Suprapubic skin (tissue), 4 donors: ENCODE data around the gene ZNF593OS.

Source experiments
- POLR2A ChIP-seq, 2 donors: fragments of 450-650 bp; IDR thresholded peaks; one replicate each; pipeline ENCODE4 v1.6.1; 2017; ENCODE audit warnings: antibody characterized with exemption in 2 of 2, mild to moderate bottlenecking in 2 of 2, moderate library complexity in 2 of 2
- POLR2AphosphoS5 ChIP-seq, 3 donors: sonication (generic); formaldehyde crosslinking; IDR thresholded peaks; one replicate each; pipeline ENCODE4 v1.6.1; 2017; ENCODE audit warnings: antibody characterized with exemption in 3 of 3
- TF ChIP-seq, protein P1 (sequence below), 2 donors: fragments of 200-600 bp in 1 of 2; fragments of 450-650 bp in 1 of 2; sonication (generic) in 1 of 2; IDR thresholded peaks; one replicate each; pipeline ENCODE4 v1.5.1; 2016 to 2019; ENCODE audit warnings: antibody characterized with exemption in 2 of 2, mild to moderate bottlenecking in 1 of 2, moderate library complexity in 1 of 2

DNA sequence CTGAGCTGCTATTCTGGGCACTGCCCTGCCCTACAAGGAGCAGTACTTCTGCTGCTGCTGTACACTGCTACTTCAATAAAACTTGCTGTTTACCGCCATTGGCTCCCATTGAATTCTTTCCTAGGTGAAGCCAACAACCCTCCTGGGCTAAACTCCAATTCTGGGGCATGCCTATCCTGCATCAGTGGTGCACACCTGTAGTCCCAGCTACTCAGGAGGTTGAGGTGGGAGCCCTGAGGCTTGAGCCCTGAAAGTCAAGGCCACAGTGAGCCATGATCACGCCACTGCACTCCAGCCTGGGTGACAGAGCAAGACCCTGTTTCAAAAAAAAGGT lies 38.8 kb downstream of the ZNF593OS start:
- TF ChIP-seq, protein P1, sequence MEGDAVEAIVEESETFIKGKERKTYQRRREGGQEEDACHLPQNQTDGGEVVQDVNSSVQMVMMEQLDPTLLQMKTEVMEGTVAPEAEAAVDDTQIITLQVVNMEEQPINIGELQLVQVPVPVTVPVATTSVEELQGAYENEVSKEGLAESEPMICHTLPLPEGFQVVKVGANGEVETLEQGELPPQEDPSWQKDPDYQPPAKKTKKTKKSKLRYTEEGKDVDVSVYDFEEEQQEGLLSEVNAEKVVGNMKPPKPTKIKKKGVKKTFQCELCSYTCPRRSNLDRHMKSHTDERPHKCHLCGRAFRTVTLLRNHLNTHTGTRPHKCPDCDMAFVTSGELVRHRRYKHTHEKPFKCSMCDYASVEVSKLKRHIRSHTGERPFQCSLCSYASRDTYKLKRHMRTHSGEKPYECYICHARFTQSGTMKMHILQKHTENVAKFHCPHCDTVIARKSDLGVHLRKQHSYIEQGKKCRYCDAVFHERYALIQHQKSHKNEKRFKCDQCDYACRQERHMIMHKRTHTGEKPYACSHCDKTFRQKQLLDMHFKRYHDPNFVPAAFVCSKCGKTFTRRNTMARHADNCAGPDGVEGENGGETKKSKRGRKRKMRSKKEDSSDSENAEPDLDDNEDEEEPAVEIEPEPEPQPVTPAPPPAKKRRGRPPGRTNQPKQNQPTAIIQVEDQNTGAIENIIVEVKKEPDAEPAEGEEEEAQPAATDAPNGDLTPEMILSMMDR (IDR thresholded peaks at IDR 0.05) = no peak
- TF ChIP-seq POLR2A (IDR thresholded peaks at IDR 0.05) (no peak), POLR2AphosphoS5 (IDR thresholded peaks at IDR 0.05) (no peak)
